Activated CD4-positive, alpha-beta T cell treated with anti-CD3 and anti-CD28 coated beads, Interleukin-2, Interleukin-4, amounts not matched to agents 100 ng/mL and 50 ng/mL, durations not matched to agents 16 hours and 8 hours (primary cell): Measurements from ENCODE around the gene ARHGEF11.

Source experiments
- DNase-seq: peaks from one replicate; pipeline ENCODE4 v3.0.0-alpha.2; 2020; ENCODE audit warnings: low spot score

Gene ARHGEF11

DNA sequence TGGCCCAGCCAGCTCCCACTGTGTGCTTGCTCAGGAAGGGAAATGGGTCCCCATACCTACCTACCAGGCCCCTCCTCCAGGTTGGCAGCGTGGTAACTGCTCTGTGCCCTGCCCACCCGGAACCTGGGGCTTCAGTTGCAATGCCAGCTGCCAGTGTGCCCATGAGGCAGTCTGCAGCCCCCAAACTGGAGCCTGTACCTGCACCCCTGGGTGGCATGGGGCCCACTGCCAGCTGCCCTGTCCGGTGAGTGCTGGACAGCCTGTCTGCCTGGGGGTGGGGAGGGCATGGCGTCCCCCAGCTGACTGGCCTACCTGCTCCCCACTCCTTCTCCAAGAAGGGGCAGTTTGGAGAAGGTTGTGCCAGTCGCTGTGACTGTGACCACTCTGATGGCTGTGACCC is 135.9 kb downstream of the ARHGEF11 start:
- DNase-seq, result no peak

- no peak for DNase-seq
These were observed 136.6 kb downstream of the ARHGEF11 start for GRCh38 chr1:156908955-156909354.

- DNase-seq, result no peak
These were observed 137.0 kb downstream of the ARHGEF11 start for GRCh38 chr1:156908541-156908940.

DNA sequence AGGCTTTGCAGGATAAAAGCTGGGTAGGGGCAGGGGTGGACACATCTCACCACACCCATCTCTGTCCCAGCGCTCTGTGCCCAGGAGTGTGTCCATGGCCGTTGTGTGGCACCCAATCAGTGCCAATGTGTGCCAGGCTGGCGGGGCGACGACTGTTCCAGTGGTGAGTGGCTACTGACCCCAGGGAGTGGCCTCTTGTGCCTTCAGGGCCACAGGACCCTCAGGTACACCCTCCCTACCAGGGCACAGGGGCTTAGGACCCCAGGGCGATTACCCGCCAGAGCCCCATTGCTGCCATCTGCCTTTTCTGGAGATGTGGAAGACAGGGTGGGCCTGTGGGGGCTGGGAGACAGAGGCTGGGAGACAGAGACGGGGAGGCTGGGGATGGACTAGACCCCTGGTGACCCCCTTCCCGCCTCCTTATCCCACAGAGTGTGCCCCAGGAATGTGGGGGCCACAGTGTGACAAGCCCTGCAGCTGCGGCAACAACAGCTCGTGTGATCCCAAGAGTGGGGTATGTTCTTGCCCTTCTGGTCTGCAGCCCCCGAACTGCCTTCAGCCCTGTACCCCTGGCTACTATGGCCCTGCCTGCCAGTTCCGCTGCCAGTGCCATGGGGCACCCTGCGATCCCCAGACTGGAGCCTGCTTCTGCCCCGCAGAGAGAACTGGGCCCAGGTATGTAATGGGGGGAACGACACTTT is 139.2 kb downstream of the ARHGEF11 start:
- no peak for DNase-seq

- DNase-seq, result no peak
These were observed 139.9 kb downstream of the ARHGEF11 start for GRCh38 chr1:156905651-156906050.

DNA sequence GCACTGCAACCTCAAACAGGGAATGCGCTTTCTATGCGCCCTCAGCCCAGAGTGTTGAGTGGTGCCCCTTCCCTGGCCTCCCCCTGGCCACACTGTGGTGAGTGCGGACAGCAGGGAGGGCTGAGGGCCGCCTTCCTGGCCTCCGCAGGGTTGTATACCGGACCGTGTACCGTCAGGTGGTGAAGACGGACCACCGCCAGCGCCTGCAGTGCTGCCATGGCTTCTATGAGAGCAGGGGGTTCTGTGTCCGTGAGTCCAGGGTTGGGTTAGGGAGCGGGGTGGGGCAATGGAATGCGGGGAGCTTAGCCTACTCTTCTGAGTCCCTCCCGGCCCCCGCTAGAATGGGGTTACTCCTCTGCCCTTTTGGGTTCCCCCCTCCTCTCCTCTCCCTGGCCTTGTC is 140.4 kb downstream of the ARHGEF11 start:
- DNase-seq, result no peak

DNA sequence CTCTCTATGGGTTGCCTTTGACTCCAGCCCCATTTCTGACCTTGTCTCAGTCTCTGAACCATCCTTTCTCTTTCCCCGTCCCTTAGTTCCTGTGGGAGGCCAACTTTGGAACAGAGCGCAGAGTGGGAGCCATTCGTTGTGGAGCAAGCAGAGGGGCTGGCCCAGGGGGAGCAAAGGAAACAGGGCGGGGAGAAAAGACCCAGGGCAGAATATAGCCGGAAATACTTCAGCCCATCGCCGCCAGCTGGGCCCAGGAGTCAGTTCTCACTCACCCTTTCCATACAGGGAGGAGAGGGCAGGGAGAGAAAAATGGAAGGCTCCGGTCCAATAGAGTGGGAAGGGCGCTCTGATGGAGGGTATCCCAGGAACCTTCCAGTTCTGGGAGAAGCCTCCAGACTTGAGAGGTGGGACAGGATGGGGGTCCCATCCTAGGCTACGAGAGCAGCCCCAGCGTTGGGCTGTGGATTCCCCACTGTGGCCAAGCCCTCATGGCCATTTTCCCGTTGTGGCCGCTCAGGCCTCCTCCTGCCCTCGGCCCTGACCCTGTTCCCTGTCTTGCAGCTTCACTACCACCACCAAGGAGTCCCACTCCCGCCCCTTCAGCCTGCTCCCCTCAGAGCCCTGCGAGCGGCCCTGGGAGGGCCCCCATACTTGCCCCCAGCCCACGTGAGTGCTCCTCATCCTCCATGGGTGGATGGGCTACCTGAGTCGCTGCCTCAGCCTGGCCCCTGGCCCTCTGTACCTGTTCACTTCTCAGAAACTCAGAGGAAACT is 141.2 kb downstream of the ARHGEF11 start:
- DNase-seq, result no peak

- DNase-seq, result no peak
These were observed 142.0 kb downstream of the ARHGEF11 start for GRCh38 chr1:156903328-156904091.

- DNase-seq, result no peak
These were observed 143.3 kb downstream of the ARHGEF11 start for GRCh38 chr1:156901966-156902915.

GRCh38 chr1:156901590-156901900 is 144.0 kb downstream of the ARHGEF11 start:
- DNase-seq, result no peak

DNA sequence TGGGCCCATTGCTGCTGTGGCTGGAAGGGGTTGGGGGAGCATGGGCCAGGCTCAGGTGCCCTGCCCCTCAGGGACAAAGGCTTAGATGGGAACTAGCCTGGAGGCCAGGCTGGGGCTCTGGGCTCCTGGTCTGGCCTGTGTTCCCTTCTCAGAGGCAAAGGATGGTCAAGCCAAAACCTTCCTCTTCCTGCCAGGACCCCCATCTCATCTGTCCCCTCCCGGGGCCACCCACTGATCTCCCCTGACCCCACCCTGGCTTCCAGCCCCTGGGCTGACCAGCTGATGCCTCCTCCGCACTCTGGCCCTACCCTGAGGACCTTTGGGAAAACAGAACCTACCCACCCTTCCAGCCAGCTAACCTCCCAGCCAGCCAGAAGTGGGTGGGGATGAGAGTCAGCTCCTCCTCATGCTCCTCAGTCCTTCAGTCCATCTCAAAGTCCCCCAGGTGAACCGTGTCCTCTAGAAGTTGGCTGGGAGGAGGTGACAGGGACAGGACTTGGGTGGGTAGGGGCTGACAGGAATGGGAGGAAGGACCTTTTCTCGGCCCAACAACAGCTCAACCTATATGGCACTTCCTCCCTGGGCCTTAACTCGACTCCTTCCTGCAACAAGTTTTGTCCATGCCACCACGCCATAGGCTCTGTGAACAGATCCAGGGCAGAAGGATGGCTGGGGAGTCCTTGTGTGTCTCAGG is 144.5 kb downstream of the ARHGEF11 start:
- DNase-seq, result no peak

GRCh38 chr1:156899956-156900718 is 145.4 kb downstream of the ARHGEF11 start:
- DNase-seq, result no peak

GRCh38 chr1:156898971-156899664 is 146.4 kb downstream of the ARHGEF11 start:
- no peak for DNase-seq

- no peak for DNase-seq
These were observed 147.4 kb downstream of the ARHGEF11 start for GRCh38 chr1:156898161-156898566.

GRCh38 chr1:156897078-156897825 is 148.3 kb downstream of the ARHGEF11 start:
- no peak for DNase-seq

DNA sequence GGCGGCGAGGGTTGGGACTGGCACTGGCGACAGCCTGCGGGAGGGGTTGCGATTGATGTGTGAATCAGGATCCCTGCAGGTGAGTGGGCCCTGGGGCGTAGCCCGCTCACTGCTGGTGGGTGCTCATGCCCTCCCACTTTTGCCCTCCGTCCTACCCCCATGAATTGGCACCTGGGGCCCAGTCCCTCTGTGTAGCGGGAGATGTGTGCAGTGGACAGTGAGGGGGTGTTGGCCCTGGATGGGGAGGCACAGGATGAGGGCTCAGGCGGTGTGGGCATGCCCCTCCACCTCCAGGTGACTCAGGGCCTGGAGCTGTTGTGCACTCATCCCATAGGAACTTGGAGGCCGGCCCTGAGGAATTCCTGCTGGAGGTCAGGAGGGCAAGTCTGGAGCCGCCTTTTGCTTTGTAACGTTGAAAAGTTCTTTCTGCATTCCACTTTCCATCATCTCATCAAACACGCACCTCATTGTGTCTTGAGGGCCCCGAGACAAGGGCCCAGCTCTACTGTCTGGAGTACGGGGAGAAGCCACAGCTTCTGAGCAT is 149.0 kb downstream of the ARHGEF11 start:
- DNase-seq, result no peak

GRCh38 chr1:156895927-156896326 is 149.6 kb downstream of the ARHGEF11 start:
- no peak for DNase-seq

DNA sequence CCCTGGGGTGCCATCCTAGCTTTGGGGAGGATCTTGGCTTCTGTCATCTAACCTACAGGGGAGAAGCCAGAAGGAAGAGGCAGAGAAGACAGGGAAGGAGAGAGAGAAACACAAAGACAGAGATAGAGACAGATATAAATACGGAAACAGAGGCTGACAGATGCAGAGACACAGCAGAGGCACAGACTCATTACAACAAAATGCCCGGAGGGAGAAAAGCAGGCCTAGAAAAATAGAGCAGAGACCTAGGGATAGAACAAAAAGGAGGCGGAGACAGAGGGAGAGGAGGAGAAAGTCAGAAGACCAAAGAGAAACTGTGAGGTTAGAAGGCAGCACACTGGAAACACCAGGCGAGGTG is 150.1 kb downstream of the ARHGEF11 start:
- DNase-seq, result no peak
